ENCODE data around the gene SRGAP2.
"Not testable (repeated sequence)": the region's sequence is repeated elsewhere in the genome, so short reads cannot be mapped to it uniquely, and the experiment has no call there.

DNA sequence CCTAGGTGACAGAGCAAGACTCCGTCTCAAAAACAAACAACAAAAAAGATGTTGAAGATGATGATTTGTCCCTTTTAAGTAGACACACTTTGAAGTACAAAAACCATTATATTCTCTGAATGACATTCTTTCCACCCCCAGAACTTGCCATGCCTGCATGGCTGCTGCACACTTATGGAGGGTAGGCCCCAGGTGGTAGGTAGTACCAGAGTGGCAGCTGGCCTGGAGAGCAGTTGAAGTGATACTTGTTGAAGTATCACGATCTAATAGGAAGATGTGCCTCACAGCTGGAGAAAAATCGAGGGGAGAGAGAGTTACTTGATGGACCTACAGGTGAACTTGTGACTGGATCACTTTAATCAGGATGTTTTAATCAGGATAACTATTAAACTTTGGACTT, 14.9 kb downstream of the SRGAP2 start:
- not testable (repeated sequence) for TF ChIP-seq POLR2AphosphoS5 (IDR thresholded peaks at IDR 0.05; ENCODE audit: low read depth, low read length); SIN3A (IDR thresholded peaks at IDR 0.05; ENCODE audit: borderline replicate concordance, insufficient read depth, low read depth, low read length)

Measured in Panc1 (cell line).